GM04504 (cell line): ENCODE measurements around the gene DHRSX.
"Not testable (repeated sequence)": the region's sequence is repeated elsewhere in the genome, so short reads cannot be mapped to it uniquely, and the experiment has no call there.

Source experiments
- DNase-seq: peaks from one replicate; pipeline ENCODE4 v3.0.0-alpha.2; 2012; ENCODE audit warnings: low read depth

Gene DHRSX

DNA sequence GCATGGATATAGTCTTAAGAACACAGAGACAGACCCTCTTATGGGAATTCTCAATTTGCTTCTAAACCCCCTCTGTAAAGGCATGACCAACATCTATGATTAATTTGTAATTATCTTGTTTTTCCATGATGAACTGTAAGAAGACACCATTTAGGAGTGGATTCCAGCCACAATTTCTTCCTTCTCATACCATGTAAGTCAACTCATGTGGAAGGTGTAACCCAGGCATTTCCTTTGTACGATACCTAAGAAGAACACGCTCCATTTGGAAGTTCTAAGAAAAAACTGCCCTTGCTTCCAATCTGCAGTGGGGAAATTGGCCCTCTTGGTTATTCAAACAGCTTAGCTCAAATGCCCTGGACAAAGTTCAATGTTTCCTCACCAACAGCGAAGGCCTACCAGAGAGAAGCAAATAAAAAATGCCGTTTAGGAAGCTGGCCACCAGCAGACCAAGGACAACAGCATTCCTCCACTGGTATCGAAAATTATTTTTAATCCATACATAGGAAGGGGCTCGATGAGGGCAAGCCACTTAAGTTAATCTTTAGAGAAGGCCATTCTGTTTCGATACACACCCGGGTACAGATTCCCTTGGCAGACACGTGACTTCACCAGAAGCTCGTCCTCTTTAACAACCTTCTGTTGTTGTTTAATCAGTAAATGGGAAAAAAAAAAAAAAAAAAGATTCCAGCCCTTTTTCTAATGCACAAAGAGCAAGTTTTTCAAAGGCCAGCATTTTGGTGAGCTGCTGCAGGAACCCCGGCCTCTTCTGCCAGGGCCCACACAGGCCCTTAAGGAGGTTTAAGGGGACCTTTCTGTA lies 2.6 kb downstream of the DHRSX start:
- no peak for DNase-seq

DNA sequence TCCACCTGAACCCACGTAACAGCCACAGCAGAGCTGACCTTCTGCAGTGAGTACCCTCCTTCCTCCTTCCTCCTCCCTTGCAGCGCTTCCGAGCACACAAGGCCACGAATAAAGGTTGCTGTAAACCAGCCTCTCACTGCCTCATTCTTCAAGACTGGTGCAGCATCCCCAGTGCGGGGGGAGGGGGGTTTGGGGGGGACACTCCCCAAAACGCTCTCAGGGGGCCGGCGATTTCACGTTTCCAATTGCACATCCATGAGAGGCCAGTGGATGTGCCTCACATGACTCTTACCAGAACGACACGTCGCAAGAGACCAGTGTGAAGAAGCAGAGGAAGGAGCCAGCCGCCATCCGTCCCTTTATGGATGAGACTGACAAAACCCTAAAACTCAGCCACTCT lies 5.2 kb downstream of the DHRSX start:
- DNase-seq, result no peak

DNA sequence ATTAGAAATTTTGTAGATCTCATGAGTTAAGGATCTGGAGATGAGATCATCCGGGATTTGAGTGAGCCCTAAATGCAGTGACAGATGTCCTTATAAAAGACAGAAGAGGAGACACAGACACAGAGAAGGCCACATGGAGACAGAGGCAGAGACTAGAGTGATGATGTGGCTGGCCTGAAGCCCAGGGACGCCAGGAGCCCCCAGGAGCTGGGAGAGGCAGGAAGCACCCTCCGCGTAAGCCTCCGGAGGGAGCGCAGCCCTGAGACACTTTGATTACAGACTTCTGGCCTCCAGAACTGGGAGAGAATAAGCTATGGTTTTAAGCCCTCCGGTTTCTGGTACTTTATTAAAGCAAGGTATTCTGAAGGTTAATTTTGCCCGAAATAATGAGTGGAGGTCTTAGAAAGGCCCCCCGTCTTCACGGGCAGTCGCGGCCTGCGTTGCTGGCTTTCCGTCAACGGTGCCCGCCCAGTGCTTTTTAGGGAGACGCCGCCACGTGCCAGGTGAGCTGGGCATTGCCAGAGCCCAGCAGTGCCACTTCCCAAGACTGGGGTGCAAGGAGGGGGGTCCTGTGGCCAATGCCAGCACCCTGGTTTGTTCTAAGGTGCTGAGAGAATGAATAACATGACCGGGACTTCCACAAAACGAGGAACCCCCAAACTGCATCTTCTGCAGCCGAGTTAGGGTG lies 8.1 kb downstream of the DHRSX start:
- no peak for DNase-seq

DNA sequence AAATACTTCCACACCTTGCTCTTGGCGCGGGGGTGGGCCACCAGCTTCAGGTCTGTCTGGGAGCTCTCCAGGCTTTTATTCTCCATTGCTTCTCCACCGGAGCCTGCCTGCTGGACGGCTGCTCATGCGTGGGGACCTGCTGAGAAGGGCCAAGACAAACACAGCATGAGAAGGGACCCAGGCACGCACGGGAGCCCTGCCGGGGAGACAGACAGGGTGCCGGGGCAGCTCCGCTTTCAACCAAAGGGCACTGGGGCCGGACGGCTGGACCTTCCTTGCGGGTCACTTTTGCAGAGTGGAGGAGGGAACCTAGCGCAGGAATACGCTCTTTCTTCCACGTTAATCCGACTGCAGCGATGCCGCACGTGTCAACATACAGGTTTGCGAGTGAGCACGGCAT lies 10.1 kb downstream of the DHRSX start:
- DNase-seq, result no peak

DNA sequence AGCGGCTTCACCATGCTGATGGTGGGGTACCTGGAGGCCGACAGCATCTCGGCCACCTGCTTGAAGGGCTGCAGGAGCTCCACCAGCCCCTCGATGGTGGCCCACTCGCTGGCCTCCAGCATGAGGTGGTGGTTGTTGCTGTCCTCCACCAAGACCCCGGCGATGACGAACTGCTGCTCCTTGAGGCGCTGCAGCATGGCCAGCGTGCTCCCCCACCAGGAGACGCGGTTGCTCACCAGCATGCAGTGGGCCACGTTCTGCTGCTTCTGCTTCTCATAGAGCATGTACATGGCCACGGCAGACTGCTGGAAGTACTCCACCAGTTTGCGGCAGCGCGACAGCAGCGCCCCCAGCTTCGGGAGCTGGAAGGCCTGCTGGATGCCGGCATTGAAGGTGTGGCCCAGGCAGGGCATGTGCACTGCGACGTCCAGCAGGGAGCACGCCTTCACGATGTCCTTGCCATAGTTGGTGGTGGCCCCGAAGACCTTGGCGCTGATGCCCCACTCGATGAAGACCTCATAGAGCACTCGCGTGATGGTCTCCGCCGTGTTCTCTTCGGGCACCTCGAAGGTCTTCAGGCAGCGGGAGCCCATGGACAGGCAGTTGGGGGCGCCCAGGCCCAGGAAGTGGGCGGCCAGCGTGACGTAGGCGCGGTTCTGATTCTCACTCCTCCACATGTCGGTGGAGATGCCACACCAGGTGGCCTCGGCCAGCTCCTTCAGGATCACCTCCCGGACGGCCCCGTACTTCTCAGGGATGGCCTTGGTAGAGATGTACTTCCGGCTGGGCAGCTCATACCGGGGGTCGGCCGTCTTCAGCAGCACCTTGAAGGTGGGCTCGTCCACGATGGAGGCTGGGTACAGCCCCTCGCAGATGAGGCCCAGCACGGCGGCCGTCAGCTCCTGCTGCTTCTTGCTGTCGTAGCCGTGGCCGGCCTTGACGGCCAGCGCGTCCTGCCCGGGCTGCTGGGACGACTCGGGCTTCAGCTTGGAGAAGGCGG lies 11.0 kb downstream of the DHRSX start:
- DNase-seq, result no peak

DNA sequence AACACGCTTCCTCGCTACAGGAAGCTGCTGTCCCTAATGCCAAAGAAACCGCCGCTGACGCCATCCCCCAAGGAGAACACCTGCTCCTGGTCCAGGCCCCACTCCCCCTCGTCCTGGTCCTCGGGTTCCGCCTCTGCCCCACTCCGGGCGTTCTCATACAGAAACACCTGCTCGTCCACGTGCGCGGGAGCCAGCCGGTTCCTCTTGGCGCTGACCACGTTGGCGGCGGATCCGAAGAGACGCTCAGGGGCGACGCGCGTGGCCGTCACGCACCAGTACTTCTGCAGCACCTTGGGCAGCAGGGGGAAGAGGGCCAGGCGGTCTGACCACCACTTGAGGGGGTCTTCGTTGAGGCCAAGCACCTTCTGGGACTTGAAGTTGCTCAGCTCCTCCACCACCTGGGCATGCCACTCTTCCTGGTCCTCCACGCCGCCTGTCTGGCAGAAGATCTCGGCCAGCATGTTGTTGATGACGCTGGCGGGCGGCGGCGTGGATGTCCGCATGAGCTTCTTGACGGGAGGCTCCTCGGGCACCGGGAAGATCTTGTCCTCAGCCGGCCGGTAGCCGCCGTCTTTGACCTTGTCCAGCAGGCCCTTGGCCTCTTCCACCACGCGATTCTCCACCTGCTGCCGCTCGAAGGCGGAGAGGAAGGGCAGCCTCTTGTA lies 12.0 kb downstream of the DHRSX start:
- DNase-seq, result no peak

DNA sequence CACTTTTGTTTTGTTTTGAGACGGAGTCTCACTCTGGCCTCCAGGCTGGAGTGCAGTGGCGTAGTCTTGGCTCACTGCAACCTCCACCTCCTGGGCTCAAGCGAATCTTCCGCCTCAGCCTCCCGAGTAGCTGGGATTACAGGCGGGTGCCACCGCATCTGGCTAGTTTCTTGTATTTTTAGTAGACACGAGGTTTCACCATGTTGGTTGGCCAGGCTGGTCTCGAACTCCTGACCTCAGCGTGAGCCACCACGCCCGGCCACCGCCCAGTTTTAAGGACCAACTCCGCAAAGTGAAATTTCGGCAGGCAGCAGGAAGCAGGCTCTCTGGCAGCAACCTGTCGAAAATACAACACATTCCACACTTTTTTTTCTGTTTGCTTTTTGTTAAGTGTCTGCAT lies 13.4 kb downstream of the DHRSX start:
- no peak for DNase-seq

DNA sequence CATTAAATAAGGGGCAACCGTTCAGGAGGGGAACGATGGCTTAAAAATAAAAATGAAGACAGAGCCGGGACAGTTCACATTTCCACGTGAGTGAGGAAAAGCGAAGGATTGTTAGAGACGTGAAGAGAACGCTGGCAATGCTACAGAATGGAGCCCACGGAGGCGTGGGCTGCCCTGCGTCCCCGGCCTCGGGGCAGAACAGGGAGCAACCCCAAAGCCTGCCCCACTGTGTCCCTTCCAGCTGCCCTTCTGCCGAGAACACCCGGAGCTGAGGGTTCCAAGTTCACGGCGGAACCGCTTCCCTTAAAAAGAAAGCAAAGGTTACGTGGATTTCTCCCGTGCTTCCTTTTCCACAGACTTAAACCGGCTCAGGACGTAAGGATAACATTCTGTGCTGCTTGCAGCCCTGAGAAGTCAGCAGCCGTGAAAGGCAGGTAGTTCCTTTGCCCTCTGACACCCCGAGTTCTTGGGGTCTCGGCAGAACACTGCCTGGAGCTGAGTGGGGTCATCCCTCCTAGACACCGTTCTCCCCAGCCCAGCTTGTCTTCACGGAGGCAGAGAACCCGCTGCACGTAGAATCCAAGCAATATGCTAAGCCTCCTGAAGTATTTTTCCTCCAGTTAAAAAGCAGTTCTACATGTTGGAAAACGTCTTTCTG lies 14.2 kb downstream of the DHRSX start:
- DNase-seq, result no peak

DNA sequence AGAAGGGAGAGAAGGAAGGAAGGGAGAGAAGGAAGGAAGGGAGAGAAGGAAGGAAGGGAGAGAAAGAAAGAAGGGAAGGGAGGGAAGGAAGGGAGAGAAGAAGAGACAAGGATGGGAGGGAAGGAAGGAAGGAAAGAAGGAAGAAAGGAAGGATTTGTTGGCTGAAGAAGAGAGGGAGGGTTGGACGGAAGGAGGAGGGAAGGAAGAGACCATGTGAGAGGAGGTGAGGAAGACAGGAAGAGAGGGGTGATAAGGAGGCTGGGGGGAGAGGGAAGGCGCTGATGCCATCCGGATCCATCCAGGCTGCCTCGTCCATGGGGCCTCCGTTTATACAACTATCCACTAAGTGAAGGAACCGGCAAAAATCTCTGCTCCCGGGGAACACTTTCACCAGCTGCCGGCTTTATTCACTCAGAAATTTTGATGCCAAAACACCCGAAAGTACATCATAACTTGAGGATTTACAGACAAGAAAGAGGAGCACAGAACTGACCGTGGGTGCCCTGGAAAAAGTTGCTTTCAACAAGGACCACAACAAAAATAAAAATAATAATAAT lies 14.9 kb downstream of the DHRSX start:
- no peak for DNase-seq

DNA sequence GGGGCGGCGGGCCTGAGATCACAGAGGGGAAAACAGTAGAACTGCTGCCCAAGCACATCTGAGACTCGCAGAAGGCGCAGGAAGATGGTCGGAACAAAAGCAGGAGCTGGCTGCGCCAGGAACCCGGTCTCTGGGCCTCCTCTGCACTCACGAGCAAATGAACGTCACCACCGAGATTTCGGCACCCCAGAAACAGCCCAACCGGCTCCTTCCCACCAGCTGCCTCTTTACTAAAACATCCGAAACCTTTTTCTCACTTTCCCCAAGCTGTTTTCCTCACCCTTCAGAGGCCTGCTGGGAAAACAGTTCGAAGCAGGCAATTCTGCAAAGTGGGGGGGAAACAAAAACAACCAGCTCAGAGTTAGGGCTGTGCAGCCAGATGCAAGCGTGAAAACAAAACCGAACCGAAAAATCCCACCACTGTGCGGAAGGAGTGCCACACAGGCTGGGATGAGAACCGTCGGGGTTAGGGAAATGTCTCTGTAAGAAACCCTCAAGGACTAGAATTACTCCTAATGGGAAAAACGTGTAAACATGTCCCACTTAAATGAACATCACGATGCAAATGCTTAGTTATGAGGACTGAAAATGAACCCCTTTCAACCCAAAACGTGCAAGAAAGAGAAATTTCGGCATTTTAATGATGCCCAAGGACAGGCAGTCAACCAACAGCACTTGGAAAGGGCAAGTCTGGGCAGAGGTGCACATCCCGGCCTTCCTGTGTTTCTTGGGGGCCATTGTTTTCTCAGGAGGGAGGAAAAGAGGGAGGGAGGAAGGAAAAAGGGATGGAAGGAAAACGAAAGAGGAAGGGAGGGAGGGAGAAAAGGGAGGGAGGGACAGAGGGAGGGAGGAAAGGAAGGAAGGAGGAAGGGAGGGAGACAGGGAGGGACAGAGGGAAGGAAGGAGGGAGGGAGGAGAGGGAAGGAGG lies 15.8 kb downstream of the DHRSX start:
- no peak for DNase-seq

DNA sequence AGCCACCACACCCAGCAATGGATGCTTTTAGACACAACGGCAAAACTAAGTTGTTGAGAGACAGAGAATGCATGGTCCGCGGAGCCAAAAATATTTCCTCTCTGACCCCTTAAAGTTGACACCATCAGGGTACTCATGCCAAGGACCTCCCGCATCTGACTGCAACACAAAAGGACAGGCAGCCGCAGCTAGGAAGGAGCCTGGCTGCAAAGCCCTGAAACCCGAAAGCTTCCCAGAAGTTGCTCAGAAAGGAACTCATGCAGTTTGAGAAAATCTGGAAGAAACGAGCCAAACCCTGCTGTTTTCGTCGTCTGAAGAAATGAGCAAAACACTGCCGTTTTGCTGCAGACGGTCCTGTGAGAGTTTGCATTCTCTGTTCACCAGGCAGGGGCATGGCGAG lies 16.5 kb downstream of the DHRSX start:
- DNase-seq, result no peak

DNA sequence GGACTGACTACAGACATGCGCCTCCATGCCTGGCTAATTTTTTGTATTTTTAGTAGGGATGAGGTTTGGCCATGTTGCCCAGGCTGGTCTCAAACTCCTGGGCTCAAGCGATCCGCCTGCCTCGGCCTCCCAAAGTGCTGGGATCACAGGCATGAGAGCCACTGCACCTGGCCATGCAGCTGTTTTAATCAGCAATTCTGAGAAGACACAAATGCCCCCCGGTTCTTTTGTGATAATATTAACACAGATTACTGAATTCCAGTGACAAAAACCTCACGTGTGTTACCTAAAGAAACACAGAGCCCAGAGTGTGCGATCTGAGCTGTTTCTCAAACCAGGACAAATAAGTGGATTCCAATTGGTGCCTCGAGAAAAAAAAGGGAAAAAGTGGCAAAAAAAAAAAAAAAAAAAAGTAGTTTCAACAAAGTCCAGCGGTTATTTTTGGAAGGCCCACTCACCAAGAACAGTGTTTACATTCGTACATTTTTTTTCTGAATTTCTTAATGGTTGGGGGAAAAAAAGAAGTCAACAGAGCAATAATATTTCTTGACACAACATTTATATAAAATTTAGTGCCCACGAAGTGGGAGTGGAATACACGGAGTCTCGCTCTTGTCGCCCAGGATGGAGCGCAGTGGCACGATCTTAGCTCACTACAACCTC lies 17.2 kb downstream of the DHRSX start:
- no peak for DNase-seq

DNA sequence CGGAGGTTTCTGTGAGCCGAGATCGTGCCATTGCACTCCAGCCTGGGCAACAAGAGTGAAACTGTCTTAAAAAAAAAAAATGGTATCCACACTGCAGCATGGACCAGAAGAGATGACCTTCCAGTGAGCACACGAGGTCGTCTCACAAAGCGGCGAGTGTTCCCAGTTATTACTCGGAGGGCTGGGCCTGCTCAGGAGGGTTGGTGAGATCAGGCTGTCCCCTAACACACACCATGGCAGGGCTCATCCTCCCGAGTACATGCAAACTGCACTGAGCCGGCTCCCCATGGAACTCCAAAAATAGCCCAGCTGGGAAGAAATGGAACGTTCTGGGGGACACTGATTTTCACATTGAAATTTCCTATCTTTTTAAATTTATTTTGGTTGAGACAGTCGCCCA lies 19.2 kb downstream of the DHRSX start:
- DNase-seq, result not testable (repeated sequence)

DNA sequence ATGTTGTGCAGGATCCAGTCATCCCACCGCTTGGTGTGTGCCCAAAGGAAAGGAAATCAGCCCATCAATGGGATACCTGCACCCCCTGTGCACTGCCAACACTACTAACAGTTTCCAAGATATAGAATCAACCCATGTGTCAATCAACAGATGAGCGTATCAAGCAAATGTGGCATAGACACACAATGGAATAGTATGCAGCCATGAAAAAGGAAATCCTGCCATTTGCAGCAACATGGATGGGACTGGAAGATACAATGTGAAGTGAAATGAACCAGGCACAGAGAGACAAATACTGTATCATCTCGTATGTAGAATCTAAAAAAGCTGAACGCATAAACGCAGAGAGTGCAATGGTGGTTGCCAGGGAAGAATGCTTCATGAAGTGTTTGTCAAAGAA lies 20.8 kb downstream of the DHRSX start:
- not testable (repeated sequence) for DNase-seq

DNA sequence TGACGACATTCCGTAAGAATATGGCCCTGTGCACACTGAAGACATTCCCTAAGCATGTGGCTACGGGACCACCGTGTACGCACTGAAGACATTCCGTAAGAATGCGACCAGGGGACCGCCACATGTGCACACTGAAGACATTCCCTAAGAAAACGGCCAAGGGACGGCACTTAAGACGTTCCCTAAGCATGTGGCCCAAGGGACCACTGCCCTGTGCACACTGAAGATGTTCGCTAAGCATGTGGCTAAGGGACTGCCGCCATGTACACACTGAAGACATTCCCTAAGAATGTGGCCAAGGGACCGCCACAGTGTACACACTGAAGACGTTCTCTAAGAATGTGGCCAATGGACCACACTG lies 21.4 kb downstream of the DHRSX start:
- no peak for DNase-seq

DNA sequence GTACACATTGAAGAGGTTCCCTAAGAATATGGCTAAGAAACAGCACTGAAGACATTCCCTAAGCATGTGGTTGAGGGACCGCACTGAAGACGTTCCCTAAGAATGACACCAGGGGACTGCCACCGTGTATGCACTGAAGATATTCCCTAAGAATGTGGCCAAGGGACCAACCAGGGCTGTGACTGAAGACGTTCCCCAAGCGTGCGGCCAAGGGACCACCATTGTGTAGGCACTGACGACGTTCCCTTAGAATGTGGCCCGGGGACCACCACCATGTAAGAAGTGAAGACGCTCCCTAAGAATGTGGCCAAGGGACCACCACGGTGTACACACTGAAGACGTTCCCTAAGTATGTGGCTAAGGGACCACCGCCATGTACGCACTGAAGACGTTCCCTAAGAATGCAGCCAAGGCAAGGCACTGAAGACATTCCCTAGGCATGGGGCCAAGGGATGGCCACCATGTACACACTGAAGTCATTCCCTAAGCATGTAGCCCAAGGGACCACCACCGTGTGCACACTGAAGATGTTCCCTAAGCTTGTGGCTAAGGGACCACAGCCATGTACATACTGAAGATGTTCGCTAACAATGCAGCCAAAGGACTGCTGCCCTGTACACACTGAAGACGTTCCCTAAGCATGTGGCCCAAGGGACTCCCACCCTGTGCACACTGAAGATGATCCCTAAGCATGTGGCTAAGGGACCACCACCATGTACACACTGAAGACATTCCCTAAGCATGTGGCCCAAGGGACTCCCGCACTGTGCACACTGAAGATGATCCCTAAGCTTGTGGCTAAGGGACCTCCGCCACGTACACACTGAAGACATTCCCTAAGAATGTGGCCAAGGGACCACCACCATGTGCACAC lies 22.0 kb downstream of the DHRSX start:
- DNase-seq, result no peak

DNA sequence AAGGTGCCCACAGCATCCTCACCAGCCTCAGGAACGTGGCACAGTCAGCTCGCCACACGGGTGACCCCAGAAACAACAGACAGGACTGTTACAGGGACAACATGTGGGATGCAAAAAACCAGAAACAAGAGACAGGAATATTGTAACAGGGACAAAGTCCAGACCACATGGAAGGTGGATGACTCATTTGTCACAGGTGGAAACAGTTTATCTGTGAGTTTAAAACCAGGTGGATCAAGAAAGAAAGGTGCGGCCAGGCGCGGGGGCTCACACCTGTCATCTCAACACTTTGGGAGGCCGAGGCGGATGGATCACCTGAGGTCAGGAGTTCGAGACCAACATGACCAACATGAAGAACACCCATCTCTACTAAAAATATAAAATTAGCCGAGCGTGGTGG lies 23.5 kb downstream of the DHRSX start:
- DNase-seq, result not testable (repeated sequence)

DNA sequence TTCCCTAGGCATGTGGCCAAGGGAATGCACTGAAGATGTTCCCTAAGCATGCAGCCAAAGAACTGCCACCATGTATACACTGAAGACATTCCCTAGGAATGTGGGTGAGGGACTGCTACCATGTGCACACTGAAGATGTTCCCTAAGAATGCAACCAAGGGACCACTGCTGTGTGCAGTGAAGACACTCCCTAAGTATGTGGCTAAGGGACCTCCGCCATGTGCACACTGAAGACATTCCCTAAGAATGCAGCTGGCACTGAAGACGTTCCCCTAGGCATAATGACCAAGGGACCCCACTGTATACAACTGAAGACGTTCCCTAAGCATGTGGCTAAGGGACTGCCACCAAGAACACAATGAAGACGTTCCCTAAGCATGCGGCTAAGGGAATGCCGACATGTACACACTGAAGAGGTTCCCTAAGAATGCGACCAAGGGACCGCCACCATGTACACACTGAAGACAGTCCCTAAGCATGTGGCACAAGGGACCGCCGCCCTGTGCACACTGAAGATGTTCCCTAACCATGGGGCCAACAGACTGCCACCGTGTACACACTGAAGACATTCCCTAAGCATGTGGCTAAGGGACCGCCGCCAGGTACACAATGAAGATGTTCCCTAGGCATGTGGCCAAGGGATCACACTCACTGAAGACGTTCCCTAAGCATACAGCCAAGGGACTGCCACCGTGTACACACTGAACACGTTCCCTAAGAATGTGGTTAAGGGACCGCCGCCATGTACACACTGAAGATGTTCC lies 25.6 kb downstream of the DHRSX start:
- DNase-seq, result no peak
